ENCODE results near the gene LRRC8D.

The LRRC8D gene

GRCh38 chr1:89943846-89944781 is 123.3 kb downstream of the LRRC8D start:
- no peak for ATAC-seq
- TF ChIP-seq PATZ1 (CRISPR knock-in tag; IDR thresholded peaks at IDR 0.05; ENCODE audit: borderline replicate concordance) = no peak
- no peak for TF ChIP-seq TSHZ2 (CRISPR knock-in tag; IDR thresholded peaks at IDR 0.05)
- no peak for TF ChIP-seq ZFP30 (CRISPR knock-in tag; IDR thresholded peaks at IDR 0.05)
- TF ChIP-seq BACH2 (CRISPR knock-in tag; IDR thresholded peaks at IDR 0.05; ENCODE audit: borderline replicate concordance) = no peak
- no peak for TF ChIP-seq PPARA (CRISPR knock-in tag; IDR thresholded peaks at IDR 0.05; ENCODE audit: borderline replicate concordance)
- no peak for TF ChIP-seq ZFP3 (CRISPR knock-in tag; IDR thresholded peaks at IDR 0.05)
- TF ChIP-seq ZC3H10 (CRISPR knock-in tag; IDR thresholded peaks at IDR 0.05) = no peak

- peak; percentile 41 for ATAC-seq
- TF ChIP-seq OSR1 (CRISPR knock-in tag; IDR thresholded peaks at IDR 0.05) (no peak), TCF4 (CRISPR knock-in tag; IDR thresholded peaks at IDR 0.05; ENCODE audit: borderline replicate concordance) (no peak), PATZ1 (CRISPR knock-in tag; IDR thresholded peaks at IDR 0.05; ENCODE audit: borderline replicate concordance) (no peak), PPARA (CRISPR knock-in tag; IDR thresholded peaks at IDR 0.05; ENCODE audit: borderline replicate concordance) (no peak), RARB (CRISPR knock-in tag; IDR thresholded peaks at IDR 0.05) (no peak), ZFP3 (CRISPR knock-in tag; IDR thresholded peaks at IDR 0.05) (no peak), TOX (CRISPR knock-in tag; IDR thresholded peaks at IDR 0.05; ENCODE audit: borderline replicate concordance) (no peak), ISL1 (CRISPR knock-in tag; IDR thresholded peaks at IDR 0.05) (no peak), ARNTL (CRISPR knock-in tag; IDR thresholded peaks at IDR 0.05; ENCODE audit: borderline replicate concordance, low read depth) (no peak), CSDC2 (CRISPR knock-in tag; IDR thresholded peaks at IDR 0.05) (no peak), ZNF565 (CRISPR knock-in tag; conservative IDR thresholded peaks at IDR 0.05; ENCODE audit: low read depth) (no peak), POU6F1 (CRISPR knock-in tag; IDR thresholded peaks at IDR 0.05; ENCODE audit: borderline replicate concordance, low read depth) (no peak)
Observed at GRCh38 chr1:89945852-89946476, 125.1 kb downstream of the LRRC8D start.

GRCh38 chr1:89946532-89946931 is 125.7 kb downstream of the LRRC8D start:
- ATAC-seq = no peak
- TF ChIP-seq CSRNP3 (CRISPR knock-in tag; IDR thresholded peaks at IDR 0.05) = no peak

Data from SK-N-SH treated with all-trans-retinoic acid at 6 μM for 48 hours (cell line).